Measurements from ENCODE around the gene AS3MT.

GRCh38 chr10:102904346-102904745 is 35.1 kb downstream of the AS3MT start:
- no peak for TF ChIP-seq CTCF (IDR thresholded peaks at IDR 0.05)
- TF ChIP-seq POLR2A (IDR thresholded peaks at IDR 0.05) = no peak

All from adrenal gland (tissue), 5 donors.